Stomach (tissue), 9 donors: ENCODE data around the gene MIOX. TPM values are rescaled to one million over a fixed set of nuclear protein-coding genes. Genes with fewer than 3 reads are reported as not detected.

Source experiments
- DNase-seq, 2 donors: peaks; one replicate each; pipeline versions ENCODE4 v3.0.0 to v3.0.0-alpha.2; 2013 to 2019
- H3K27ac ChIP-seq, 5 donors: fragments of 200-600 bp in 4 of 5; sonication (generic) in 4 of 5; one replicate each; pipeline ENCODE4 v1.5.1; 2013 to 2019; ENCODE audit warnings: mild to moderate bottlenecking in 1 of 5, moderate library complexity in 1 of 5
- H3K27me3 ChIP-seq, 3 donors: fragments of 200-600 bp; sonication (generic); one replicate each; pipeline ENCODE4 v1.5.1; 2017 to 2019; ENCODE audit warnings: mixed run types in 1 of 3
- H3K36me3 ChIP-seq, 4 donors: fragments of 200-600 bp; sonication (generic); 1 replicate in 3 of 4; 2 replicates in 1 of 4; pipeline ENCODE4 v1.5.1; 2016 to 2019
- H3K4me1 ChIP-seq, 4 donors: fragments of 200-600 bp; sonication (generic); one replicate each; pipeline ENCODE4 v1.5.1; 2016 to 2019
- H3K4me3 ChIP-seq, 4 donors: fragments of 200-600 bp; sonication (generic) in 3 of 4; one replicate each; pipeline ENCODE4 v1.5.1; 2016 to 2019; ENCODE audit warnings: mild to moderate bottlenecking in 1 of 4
- H3K9me3 ChIP-seq, 4 donors: fragments of 200-600 bp; sonication (generic); one replicate each; pipeline ENCODE4 v1.5.1; 2016 to 2019
- EP300 ChIP-seq: sonication (generic); formaldehyde crosslinking; IDR thresholded peaks from one replicate; pipeline ENCODE4 v1.6.1; 2017; ENCODE audit warnings: antibody characterized with exemption
- POLR2A ChIP-seq, 4 donors: fragments of 450-650 bp; IDR thresholded peaks; one replicate each; pipeline ENCODE4 v1.6.1; 2016; ENCODE audit warnings: antibody characterized with exemption in 4 of 4, control low read depth in 2 of 4, mild to moderate bottlenecking in 1 of 4, moderate library complexity in 1 of 4
- POLR2AphosphoS5 ChIP-seq, 3 donors: sonication (generic); formaldehyde crosslinking; IDR thresholded peaks; one replicate each; pipeline ENCODE4 v1.6.1; 2016; ENCODE audit warnings: antibody characterized with exemption in 3 of 3
- WGBS, 5 donors: extraction: QIAGEN DNeasy Blood & Tissue Kit in 3 of 5; methylation state at CpG; one replicate each; pipeline versions ENCODE4 v1.1.5 to v1.1.7; 2013 to 2018; 5-methylcytosine and 5-hydroxymethylcytosine counted together
- intact Hi-C: fragments of 100-400 bp; cut with DNase I; formaldehyde crosslinking; loops from one replicate; pipeline ENCODE4 v1.15.1; 2023; ENCODE audit warnings: low total_unique reads
- polyA plus RNA-seq, 3 donors: library from polyadenylated mRNA; stranded (reverse); fragments of 200-250 nt; gene quantifications; one replicate each; pipeline ENCODE4 v1.2.3, GENCODE V29; 2013
- total RNA-seq, 5 donors: library from RNA; depleted of rRNA; stranded (reverse); fragments of >200 nt; gene quantifications; one replicate each; pipeline versions ENCODE4 v1.1.0 to v1.2.3, GENCODE V29; 2014 to 2016
- TF ChIP-seq, protein P1 (sequence below), 7 experiments: fragments of 450-650 bp in 4 of 7; fragments of 200-600 bp in 3 of 7; sonication (generic) in 3 of 7; IDR thresholded peaks; one replicate each; pipeline ENCODE4 v1.5.1; 2016 to 2019; ENCODE audit warnings: antibody characterized with exemption in 7 of 7, control low read depth in 2 of 7, mild to moderate bottlenecking in 1 of 7
- donor health status: healthy with polysubstance abuse.
- donor health status: Bipolar disorder and iron deficiency.
- donor health status: healthy.

The MIOX gene
- total and polyA plus RNA-seq, 8 donors = 0.40 TPM; not detected in 7

- H3K4me1 ChIP-seq = peaks cover 56 to 74% (median 62%) of the 10 kb centered on the region in 4 donors
Measured at GRCh38 chr22:50471962-50472361, 14.7 kb upstream of the MIOX start.

GRCh38 chr22:50473088-50473487, 13.6 kb upstream of the MIOX start:
- 63 to 79% (median 74%) methylated on average over 6 of the region's 6 CpGs for WGBS, 5 donors
- Histone ChIP-seq H3K36me3 (peaks cover 0 to 4% (median 3%) of the 10 kb centered on the region in 4 donors), H3K4me1 (peaks cover 56 to 71% (median 62%) of the 10 kb centered on the region in 4 donors), H3K27ac (no peak overlapping the region), H3K4me3 (peak overlapping the region; percentile 83 to 99 (median 98)), H3K9me3 (no peaks in the 10 kb centered on the region), H3K27me3 (no peaks in the 10 kb centered on the region)
- TF ChIP-seq, protein P1, sequence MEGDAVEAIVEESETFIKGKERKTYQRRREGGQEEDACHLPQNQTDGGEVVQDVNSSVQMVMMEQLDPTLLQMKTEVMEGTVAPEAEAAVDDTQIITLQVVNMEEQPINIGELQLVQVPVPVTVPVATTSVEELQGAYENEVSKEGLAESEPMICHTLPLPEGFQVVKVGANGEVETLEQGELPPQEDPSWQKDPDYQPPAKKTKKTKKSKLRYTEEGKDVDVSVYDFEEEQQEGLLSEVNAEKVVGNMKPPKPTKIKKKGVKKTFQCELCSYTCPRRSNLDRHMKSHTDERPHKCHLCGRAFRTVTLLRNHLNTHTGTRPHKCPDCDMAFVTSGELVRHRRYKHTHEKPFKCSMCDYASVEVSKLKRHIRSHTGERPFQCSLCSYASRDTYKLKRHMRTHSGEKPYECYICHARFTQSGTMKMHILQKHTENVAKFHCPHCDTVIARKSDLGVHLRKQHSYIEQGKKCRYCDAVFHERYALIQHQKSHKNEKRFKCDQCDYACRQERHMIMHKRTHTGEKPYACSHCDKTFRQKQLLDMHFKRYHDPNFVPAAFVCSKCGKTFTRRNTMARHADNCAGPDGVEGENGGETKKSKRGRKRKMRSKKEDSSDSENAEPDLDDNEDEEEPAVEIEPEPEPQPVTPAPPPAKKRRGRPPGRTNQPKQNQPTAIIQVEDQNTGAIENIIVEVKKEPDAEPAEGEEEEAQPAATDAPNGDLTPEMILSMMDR (IDR thresholded peaks at IDR 0.05) = peak in 1 of 7 experiments; percentile 13
- no peak for TF ChIP-seq POLR2AphosphoS5 (IDR thresholded peaks at IDR 0.05)
- intact Hi-C loops = no loop called here
- DNase-seq = no peak

More at GRCh38 chr22:50471962-50472361, 14.7 kb upstream of the MIOX start:
- TF ChIP-seq, protein P1 (IDR thresholded peaks at IDR 0.05) = no peak
- TF ChIP-seq POLR2AphosphoS5 (IDR thresholded peaks at IDR 0.05) (no peak), EP300 (no peak), POLR2A (IDR thresholded peaks at IDR 0.05) (no peak)
- H3K27ac ChIP-seq = peak overlapping the region in 1 of 5 donors; percentile 81
- H3K4me3 ChIP-seq = peak overlapping the region in 1 of 4 donors; percentile 4
- H3K27me3 ChIP-seq = no peaks in the 10 kb centered on the region
- no peak for DNase-seq
- 67 to 86% (median 81%) methylated on average over 4 to 5 of the region's 5 CpGs for WGBS, 5 donors
- intact Hi-C loops = no loop called here
- peaks cover 10 to 15% (median 14%) of the 10 kb centered on the region in 4 donors for H3K36me3 ChIP-seq
- no peaks in the 10 kb centered on the region for H3K9me3 ChIP-seq

DNA sequence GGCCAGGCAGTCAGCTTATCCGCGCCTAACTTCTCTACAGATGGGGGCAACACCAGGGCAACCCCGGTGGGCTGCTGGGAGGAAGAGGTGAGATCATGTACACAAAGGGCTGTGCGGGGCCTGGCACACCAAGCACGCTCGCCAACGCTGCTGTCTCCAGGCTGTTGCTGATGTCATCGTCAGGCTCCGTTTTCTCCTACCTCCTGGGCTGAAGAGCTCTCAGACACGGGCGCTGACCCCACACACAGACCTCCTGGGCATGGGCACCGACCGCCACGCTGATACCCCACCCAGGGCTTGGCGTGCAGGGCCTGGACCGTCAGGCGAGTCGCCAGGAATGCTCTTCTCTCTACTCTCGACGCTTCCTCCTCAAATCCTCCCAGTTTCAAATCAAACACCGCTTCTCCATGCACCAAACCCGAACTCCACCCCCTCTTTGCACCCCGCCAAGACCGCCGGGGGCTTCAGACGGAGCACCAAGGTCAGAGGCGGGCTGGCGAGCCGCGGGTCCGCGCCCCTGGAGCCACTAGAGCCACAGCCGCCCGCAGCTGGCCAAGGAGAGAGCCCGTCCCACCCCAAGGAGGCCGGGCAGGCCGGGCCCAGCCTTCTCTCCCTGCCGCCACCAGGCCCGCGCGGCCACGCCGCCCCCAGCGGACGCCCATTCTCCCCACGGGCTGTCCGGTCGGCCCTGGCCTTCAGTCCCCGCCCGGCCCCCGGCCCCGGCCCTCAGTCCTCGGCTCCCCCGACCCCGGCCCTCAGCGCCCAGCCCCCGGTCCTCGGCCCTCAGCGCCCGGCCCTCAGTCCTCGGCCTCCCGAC, 12.6 kb upstream of the MIOX start:
- Histone ChIP-seq H3K4me1 (peaks cover 54 to 62% (median 59%) of the 10 kb centered on the region in 4 donors), H3K4me3 (peak overlapping the region; percentile 83 to 99 (median 98)), H3K27ac (peak overlapping the region; percentile 80 to 93 (median 87)), H3K36me3 (no peaks in the 10 kb centered on the region), H3K9me3 (no peaks in the 10 kb centered on the region), H3K27me3 (peaks cover 0 to 6% (median 0%) of the 10 kb centered on the region in 3 donors)
- intact Hi-C loops = no loop called here
- peak; percentile 49 to 75 for DNase-seq
- TF ChIP-seq POLR2AphosphoS5 (IDR thresholded peaks at IDR 0.05) = no peak
- TF ChIP-seq POLR2A (IDR thresholded peaks at IDR 0.05) = no peak
- no peak for TF ChIP-seq EP300
- TF ChIP-seq, protein P1 (IDR thresholded peaks at IDR 0.05) = no peak
- 2 to 3% (median 2%) methylated on average over 34 to 62 of the region's 62 CpGs for WGBS, 5 donors

- peak within 1 kb of the TSS; percentile 81 to 93 (median 87) for H3K27ac ChIP-seq
- H3K9me3 ChIP-seq = no peaks in the 10 kb centered on the region
- intact Hi-C loops = no loop called here
- WGBS, 5 donors = 1 to 4% (median 2%) methylated on average over 32 to 97 of the region's 97 CpGs
- peaks cover 0 to 15% (median 0%) of the 10 kb centered on the region in 3 donors for H3K27me3 ChIP-seq
- H3K4me1 ChIP-seq = peaks cover 44 to 52% (median 50%) of the 10 kb centered on the region in 4 donors
- TF ChIP-seq, protein P1 (IDR thresholded peaks at IDR 0.05) = no peak
- peak; percentile 26 to 72 (median 42) for TF ChIP-seq POLR2AphosphoS5 (IDR thresholded peaks at IDR 0.05)
- peak within 1 kb of the TSS; percentile 83 to 99 (median 98) for H3K4me3 ChIP-seq
- peak; percentile 96 to 98 for DNase-seq
- no peaks in the 10 kb centered on the region for H3K36me3 ChIP-seq
Measured at GRCh38 chr22:50474710-50475651, 11.7 kb upstream of the MIOX start, which contains the start of gene SBF1. Gene SBF1, minus strand, starts transcription at chr22:50475035. Its CDS starts 195 bp downstream, at chr22:50474840.
